ENCODE results near the gene BCOR.

The BCOR gene

DNA sequence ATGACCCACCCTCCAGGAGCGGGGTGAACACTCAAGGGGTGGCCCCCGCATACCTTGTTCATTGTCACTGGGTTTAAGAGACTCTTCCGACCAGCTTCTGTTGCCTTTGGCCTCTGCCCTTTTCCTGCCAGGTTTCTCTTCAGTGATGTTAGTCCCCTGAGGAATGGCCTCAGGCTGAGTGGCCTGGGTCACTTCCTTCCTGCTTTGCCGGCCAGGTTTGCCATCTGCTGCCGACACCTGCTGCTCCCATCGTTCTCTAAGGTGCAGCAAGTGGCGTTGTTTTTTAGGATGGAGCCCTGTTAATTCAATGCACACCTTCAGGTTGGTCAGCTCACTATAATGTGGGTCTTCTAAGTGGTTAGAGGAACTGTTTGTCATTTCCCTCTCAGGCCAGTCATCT lies 34.2 kb downstream of the BCOR start:
- DNase-seq (ENCODE audit: low read depth in 2 of 2) = no peak

DNA sequence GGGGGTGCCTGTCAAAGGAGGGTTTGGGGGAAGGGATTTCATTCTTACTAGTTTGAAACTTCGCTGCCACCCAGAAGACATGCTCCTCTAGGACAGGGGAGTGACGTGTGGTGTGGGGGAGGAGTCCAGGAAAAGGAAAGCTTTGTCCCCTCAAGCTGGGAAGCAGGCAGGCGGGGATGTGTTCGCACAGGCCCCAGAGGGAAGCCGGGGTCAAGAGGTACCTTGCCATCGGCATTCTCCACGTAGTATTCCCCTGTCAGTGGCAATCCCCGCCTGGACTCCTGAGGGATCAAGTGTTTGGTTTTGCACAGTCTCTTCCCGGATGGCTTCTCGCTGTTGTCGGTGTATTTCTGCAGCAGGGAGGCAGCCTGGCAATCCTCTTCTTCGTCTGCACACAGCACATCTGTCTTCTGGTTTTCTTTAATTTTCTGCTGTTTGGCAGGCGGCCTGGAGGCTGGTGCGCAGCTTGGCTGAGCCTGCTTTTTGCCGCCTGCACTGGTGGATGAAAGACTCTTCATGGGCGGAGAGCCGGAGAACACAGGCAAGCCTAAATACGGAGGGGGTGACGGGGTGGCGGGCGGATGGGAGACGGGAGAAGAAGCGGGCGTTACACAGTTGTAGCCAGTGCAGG lies 35.1 kb downstream of the BCOR start:
- DNase-seq (ENCODE audit: low read depth in 2 of 2) = no peak

DNA sequence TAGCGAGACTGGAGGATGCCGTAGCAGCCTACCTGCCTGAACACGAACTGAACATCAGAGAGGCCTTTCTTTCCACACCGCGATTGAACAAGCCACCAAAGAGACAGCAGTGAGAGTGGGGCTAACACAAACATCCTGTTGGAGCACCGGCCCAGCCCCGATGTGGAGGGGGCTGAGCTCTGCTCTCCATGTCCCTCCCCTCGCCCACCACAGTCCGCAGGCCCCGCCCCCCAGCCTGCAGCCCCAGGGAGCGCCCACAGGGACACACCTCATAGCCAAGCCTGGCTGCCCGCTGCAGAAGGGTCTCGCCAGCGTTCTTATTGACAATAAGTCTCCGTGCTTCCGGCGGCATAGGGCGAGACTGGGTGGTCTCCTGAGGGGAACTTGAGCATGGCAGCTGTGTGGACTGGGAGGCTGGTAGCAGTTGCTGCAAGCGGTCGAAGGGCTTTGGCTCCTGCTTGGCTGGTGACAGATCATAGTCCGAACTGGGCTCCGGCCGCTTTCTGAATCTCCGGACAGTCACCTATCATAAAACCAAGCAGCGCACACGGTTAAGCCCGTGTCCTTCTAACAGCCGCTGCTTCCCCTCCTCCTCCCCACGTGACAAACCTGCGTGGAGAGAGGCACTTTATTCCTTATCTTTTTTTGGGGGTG lies 35.8 kb downstream of the BCOR start:
- DNase-seq (ENCODE audit: low read depth in 2 of 2) = no peak

DNA sequence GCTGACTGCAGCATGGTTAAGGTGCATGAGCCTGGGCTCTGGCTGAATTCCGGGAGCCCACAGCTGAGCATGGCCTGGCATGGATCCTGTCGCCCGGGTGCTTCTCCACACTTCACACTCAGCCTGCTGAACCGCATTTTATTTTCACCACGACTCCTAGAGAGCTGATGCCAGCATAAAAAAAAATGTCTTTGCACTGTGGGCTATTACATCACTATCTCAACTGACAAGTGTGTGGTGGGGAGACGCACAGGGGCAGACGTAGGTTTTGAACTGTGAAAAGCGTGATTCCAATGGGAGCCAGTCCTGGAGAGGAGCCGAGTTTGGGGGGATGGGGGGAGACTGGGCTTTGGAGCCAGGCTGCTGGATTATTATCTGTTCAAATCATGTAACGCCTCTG lies 36.8 kb downstream of the BCOR start:
- DNase-seq (ENCODE audit: low read depth in 2 of 2) = no peak

DNA sequence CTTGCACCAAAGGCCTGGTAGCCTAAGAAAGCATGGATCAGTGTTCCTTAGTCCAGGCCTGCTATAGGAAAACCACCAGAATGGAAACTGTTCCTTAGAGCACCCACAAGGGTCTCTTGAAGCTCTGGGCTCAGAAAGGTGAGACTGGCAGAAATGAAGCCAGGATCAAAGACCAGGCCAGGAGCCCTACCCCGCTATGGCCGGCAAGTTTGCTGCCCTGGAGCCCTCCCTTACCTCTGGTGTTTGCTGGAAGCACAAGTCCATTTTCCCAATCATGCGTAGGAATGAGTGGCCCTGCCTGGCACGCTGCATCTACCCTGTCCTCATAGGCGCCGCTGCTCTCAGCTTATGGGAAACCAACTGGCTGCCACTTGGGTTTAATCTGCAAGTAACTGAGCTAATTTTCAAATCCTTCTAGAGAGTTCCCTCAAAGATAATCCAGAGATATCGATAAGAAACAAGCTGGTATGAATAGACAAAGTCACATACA lies 37.4 kb downstream of the BCOR start:
- no peak for DNase-seq (ENCODE audit: low read depth in 2 of 2)

DNA sequence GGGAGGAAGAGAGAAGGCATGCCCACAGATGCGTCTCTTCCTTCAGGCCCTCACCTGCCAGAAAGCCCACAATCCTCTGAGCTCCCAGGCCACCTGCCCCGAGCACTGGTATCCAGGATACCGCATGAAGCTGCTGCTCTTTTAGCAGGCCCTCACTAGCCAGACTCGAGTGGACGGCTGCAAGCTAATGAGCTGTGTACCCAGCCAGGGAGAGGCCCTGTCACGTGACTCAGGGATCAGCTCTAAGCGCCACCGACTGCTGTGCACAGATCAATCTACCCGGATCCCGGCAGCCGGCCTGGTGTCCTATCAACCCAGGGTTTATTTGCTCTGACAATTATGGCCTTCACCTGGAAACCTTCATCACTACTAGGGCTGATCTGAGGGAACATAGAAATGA lies 39.0 kb downstream of the BCOR start:
- DNase-seq (ENCODE audit: low read depth in 2 of 2) = no peak

DNA sequence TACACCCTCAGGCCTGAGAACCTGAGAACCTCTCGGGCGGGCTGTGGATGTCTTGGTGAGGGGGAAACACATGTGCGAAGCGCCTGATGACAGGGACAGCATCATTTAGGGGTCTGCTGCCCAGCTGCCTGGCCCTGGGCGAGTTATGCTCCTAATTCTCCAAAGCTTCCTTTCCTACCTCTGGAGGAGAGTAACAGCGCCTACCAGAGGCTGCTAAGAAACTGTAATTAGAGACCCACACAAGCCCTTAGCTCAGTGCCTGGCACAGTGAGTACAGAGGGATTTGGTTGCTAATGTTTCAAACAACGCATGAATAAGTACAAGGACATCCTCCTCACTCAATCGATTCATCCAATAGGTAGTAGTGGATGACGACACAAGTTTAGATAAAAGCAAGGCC lies 40.4 kb downstream of the BCOR start:
- no peak for DNase-seq (ENCODE audit: low read depth in 2 of 2)

DNA sequence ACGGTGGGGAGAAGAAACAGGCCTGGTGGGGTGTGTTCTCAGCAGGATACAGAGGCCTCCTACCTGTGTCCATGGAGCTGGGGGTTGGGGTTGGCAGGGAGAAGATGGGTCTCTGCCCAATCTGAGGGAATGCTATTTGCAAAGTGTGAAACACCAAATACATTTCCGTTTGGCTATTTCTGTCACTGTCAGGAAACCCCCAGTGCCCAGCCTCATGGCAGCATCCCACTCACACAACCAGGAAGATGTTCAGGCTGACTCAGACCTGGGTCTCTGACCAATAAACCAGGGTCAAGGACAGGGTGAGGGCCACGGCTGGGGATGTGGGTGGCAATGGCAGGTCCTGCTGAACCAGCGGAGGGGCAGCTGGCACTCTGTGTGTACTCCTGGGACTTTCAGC lies 41.3 kb downstream of the BCOR start:
- no peak for DNase-seq (ENCODE audit: low read depth in 2 of 2)

DNA sequence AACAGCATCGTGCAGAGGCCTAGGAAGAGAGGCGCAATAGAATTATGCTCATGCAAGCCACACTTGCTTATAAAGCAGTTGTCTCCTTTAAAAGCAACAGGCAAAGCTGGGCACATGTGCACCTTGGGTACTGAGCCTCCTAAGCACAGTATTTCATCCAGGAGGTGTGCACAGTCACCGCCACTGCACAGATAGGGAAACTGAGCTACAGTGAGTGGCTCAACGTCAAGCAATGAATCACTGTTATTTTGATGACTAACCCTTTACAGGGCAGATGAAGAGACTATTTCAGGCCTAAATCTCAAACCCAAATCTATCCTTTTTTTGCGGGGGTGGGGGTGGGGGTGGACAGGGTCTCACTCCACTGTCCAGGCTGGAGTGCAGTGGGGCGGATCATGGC lies 42.3 kb downstream of the BCOR start:
- no peak for DNase-seq (ENCODE audit: low read depth in 2 of 2)

DNA sequence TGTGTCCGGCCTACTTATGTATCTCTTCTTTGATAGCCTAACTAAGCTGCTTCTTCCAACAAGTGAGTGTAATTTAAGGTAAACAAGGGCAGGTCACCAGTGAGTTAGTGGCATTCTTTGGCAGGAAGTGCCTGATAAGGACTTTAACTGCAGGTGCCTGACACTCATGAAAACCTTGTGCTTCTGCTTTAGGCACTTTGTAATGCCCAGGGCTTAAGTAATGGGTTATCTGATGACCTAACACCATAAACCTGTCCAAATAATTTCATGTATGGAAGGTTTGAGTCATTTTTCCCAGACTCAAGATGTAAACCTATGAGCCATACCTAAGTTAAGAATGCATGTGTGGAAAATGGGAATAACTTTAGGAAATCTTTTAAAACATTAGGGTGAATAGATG lies 43.0 kb downstream of the BCOR start:
- DNase-seq (ENCODE audit: low read depth in 2 of 2) = no peak

DNA sequence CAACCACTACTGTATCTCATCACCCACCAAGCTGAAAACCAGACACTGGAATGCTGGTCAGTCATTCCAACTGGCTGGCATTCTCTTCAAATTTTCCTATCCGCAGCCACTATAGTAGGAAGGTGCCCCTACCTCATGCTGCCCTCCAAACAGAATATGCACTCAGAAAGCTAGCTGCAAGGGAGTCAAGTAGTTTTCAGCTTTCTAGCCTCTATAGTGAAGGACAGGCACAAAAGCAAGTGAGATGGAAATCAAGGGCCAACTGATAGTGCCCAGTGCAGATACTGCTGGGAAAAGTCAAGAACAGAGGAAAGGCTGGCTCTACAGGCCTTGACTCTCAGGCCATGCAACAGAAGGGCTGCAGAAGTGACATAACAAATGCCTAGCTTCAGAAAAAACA lies 47.2 kb downstream of the BCOR start:
- DNase-seq (ENCODE audit: low read depth in 2 of 2) = no peak

DNA sequence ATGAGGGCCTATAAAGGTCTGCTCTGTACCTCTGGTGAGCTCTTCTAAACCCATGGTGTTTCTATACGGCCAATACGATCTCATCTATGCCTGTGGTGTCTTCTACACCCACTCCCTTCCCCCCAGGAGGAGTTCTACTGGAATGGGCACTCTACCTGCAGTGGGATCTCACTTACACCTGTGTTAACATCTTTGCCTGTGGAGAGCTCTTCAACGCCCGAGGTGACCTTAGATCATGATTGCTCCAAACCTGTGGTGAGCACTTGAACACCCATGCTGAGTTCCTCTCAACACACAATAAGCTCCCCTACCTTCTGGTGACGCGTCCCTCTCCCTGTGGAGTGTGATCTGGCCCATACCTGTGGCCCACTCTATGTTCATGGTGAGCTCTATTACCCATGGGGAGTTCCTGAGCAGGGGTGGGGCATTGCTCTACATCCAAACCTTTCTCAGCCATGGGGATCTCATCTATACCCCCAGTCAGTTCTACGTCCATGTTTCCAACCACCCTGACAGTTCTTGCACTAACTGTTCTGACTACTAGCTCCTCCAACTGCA lies 48.6 kb downstream of the BCOR start:
- DNase-seq (ENCODE audit: low read depth in 2 of 2) = no peak

DNA sequence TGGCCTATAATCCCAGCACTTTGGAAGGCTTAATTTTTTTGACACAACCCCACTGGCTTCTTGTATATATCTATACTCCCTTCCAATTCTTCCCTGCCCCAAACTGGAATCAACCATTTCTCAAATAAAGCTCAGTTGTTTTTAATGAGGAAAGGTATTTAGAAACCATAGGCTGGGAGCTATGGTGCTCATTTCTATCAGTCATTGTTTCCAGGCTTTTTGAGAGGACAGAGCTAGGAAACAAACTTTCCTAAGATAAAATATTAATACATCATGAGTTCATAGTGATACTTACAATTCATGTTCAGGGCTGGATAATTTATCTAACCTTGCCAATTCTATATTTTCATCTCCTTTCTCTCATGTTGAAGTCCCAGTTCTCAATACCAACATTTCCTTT lies 50.3 kb downstream of the BCOR start:
- no peak for DNase-seq (ENCODE audit: low read depth in 2 of 2)

DNA sequence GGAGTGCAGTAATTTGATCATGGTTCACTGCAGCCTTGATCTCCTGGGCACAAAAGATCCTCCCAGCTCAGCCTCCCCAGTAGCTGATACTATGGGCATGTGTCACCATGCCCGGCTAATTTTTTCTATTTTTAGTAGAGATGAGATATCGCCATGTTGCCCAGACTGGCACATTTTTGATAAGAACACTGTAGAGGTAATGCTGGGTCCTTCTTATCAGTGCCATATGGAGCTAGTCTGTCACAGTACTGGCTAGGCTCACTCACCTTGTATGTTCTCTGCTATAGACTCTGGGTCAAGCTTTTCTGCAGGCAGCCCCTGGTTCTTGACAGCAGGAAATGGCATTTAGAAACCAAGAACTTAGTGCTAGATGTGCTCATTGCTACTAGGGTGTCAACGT lies 53.9 kb downstream of the BCOR start:
- no peak for DNase-seq (ENCODE audit: low read depth in 2 of 2)

DNA sequence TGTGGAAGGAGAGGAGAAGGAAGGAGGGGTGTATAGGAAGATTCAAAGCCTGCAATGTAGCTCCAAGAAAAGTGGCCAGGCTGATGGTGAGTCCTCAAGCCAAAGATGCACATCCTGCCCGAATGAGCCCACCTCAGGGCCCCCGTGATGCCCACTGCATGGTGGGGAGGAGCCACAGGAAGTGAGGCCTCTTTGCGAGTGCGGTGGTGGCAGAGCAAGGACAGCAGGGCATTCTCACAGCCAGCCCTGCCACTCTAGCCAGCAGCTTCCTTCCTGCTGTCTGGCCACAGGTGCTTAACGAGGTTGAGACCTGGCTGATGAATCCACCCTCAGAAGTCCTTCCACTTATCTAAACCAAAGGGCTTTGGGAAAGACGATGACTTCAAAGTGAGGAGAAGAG lies 55.8 kb downstream of the BCOR start:
- no peak for DNase-seq (ENCODE audit: low read depth in 2 of 2)

DNA sequence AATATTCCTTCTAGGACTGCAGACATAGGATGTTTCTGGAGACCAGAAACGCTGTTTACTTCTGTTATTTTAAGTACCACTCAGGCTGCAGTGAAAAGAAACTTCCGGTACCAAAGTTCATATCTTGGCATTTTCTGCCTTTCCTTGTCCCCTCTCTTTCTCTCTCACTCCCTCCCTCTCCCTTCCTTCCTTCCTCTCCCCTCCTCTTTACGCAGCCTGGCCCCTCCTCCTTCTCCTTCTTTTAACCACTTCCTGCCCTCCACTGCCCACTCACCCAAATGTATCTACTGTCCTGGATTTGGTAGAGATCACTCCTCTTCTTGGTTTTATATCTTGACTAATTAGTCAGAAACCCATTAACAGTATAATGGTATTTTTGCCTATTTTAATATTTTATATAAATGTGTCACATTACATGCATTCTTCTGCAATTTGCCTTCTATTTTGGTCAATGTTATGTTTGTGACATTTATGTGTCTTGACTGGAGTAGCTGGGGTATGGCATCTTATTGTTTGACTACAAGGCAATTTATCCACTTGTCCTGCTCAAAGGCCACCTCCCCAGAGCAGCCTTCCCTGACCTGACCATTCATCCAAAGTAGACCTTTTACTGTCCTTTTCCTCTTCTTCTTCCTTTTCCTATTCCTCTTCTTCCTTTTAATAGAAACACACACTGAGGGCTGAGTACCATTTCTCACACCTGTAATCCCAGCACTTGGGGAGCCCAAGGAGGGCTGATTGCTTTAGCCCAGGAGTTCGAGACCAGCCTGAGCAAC lies 56.9 kb downstream of the BCOR start:
- no peak for DNase-seq (ENCODE audit: low read depth in 2 of 2)

DNA sequence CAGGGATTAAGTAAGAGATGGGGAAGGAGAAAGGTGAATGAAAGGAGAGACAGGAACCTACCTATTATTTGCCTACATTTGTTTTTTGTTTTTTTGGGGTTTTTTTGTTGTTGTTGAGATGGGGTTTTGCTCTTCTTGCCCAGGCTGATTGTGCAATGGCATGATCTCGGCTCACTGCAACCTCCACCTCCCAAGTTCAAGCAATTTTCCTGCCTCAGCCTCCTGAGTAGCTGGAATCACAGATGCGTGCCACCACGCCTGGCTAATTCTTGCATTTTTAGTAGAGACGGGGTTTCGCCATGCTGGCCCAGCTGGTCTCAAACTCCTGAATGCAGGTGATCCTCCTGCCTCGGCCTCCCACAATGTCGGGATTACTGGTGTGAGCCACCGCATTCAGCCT lies 57.9 kb downstream of the BCOR start:
- DNase-seq (ENCODE audit: low read depth in 2 of 2) = no peak

DNA sequence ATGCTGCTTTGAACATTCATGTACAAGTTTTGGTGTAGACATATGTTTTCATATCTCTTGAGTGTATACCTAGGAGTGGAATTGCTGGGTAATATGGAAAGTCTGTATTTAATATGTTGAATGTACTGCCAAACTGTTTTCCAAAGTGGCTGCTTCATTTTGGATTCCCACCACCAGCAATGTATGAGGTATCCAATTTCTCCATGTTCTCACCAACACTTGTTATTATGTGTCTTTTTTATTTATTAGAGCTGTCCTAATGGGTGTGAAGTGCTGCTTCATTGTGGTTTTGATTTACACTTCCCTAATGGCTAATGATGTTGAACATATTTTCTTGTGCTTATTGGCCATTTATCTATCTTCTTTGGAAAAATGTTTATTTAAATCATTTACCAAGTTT lies 60.4 kb downstream of the BCOR start:
- no peak for DNase-seq (ENCODE audit: low read depth in 2 of 2)

DNA sequence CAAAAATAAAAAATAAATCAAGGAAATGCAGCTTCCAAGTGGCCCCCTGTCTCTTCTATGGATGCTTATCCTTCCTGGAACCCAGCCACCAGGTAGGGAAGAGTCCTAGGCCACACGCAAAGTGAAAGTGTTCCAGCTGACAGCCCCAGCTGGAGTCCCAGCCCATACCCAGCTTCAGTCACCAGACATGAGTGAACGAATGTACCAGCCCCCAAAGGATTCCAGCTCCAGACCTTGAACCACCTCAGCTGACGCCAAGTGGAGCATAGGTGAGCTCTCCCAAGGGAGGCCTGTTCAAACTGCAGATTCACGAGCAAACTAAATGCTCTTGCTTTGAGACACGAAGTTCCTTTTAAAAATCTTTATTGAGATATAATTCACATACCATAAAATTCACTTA lies 62.0 kb downstream of the BCOR start:
- DNase-seq (ENCODE audit: low read depth in 2 of 2) = no peak

DNA sequence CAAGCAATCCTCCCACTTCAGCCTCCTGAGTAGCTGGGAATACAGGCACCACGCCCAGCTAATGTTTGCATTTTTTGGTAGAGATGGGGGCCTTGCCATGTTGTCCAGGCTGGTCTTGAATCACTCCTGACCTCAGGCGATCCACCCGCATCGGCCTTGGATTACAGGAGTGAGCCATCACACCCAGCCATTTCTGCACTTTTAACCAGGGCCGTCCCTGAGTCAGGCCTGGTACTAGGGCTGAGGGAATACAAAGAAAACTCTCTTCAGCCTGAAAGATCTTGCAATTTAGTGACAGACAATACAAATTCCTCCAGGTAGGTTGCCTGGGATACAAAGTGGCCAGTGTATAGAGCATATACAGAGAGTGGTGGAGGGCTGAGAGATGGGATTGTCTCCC lies 65.8 kb downstream of the BCOR start:
- DNase-seq (ENCODE audit: low read depth in 2 of 2) = no peak

DNA sequence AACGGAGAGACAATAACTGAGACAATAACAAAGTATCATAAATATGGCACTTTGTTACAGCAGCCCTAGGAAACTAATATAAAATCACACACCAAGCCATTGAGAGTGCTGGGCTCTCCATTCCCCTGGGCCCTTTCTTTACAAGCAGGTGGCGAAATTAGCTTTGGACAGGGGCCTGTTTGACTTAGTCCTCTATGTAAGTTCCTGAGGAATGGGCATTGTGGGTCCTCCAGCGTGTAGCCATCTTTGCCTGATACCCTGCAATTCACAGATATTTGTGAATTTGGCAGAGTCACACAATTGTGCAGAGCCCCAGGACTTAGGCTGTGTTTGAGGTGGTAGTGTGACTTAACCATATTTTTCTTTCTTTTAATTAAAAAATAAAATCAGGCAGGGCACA lies 67.6 kb downstream of the BCOR start:
- DNase-seq (ENCODE audit: low read depth in 2 of 2) = no peak

DNA sequence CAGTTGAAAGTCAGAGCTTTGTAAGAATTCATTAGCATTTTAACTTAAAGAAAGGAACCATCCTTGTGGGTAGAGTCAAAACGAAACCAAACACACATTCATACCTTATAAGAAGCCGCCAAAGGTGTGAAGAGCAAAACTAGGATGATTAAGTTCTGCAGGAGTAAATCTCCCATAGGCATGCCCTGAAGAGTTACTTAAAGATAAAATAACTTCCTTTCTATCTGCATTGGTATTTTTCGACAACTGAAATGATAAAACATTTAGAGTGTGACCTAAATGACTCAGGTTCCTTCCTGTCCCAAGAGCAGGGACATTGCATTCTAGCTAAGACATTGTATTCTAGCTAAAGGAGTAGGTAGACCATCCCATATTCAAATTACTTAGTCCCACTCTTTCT lies 75.3 kb downstream of the BCOR start:
- no peak for DNase-seq (ENCODE audit: low read depth in 2 of 2)

DNA sequence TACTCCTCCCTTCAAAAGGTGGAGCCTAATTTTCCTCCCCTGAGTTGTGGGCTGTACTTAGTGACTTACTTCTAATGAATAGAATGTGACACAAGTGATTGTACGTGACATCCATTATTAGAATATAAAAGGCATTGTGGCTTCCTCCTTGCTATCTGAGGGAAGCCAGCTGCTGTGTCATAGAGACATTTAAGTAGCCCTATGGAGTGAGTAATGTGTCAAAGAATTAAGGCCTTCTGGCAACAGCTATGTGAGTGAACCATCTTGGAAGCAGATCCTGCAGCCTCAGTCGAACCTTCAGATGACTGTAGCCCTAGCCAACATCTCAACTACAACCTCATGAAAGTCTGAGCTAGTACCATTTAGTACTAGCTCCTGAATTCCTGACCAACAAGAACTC lies 76.1 kb downstream of the BCOR start:
- DNase-seq (ENCODE audit: low read depth in 2 of 2) = no peak

Data from stimulated activated CD4-positive, alpha-beta T cell treated with anti-CD3 and anti-CD28 coated beads, Interleukin-4, amount 100 ng/mL, for 48 hours (primary cell).